Cerebellar nuclear complex (tissue), 1 donor: ENCODE measurements around the gene LCP1.

ENCODE experiments used
- DNase-seq, 2 experiments: peaks; one replicate each; lab custom pipeline; 2025; lab: John Stamatoyannopoulos, UW

The LCP1 gene

GRCh38 chr13:46127358-46128023, 54.5 kb downstream of the LCP1 start:
- no peak for DNase-seq

GRCh38 chr13:46126552-46127357, 55.2 kb downstream of the LCP1 start:
- no peak for DNase-seq

GRCh38 chr13:46126056-46126455, 55.9 kb downstream of the LCP1 start:
- DNase-seq = no peak

GRCh38 chr13:46124967-46125933, 56.7 kb downstream of the LCP1 start:
- no peak for DNase-seq

- no peak for DNase-seq
These were observed 57.4 kb downstream of the LCP1 start for GRCh38 chr13:46124531-46124966.

- no peak for DNase-seq
These were observed 59.7 kb downstream of the LCP1 start for GRCh38 chr13:46122304-46122703.

- DNase-seq = no peak
These were observed 60.3 kb downstream of the LCP1 start for GRCh38 chr13:46121597-46122163.

- DNase-seq = no peak
These were observed 60.9 kb downstream of the LCP1 start for GRCh38 chr13:46121033-46121432.

GRCh38 chr13:46119883-46120614, 61.9 kb downstream of the LCP1 start:
- no peak for DNase-seq

GRCh38 chr13:46116653-46117502, 65.1 kb downstream of the LCP1 start:
- DNase-seq = no peak

GRCh38 chr13:46114613-46115012, 67.4 kb downstream of the LCP1 start:
- DNase-seq = no peak

- no peak for DNase-seq
These were observed 68.4 kb downstream of the LCP1 start for GRCh38 chr13:46113596-46113995.

GRCh38 chr13:46111151-46111550, 70.8 kb downstream of the LCP1 start:
- no peak for DNase-seq

- DNase-seq = no peak
These were observed 72.5 kb downstream of the LCP1 start for GRCh38 chr13:46109451-46109850.

GRCh38 chr13:46106839-46107371, 75.1 kb downstream of the LCP1 start:
- no peak for DNase-seq

- DNase-seq = no peak
These were observed 77.1 kb downstream of the LCP1 start, which contains the start of gene CPB2 for GRCh38 chr13:46104868-46105267. Gene CPB2, minus strand, starts transcription at chr13:46105033. Its CDS starts 24 bp downstream, at chr13:46105009.

- no peak for DNase-seq
These were observed 78.9 kb downstream of the LCP1 start for GRCh38 chr13:46103037-46103436.

- DNase-seq = no peak
These were observed 79.7 kb downstream of the LCP1 start for GRCh38 chr13:46102255-46102605.

- no peak for DNase-seq
These were observed 80.3 kb downstream of the LCP1 start for GRCh38 chr13:46101484-46102254.
